KMS-11 (cell line): Measurements from ENCODE around the gene TMEM219.

Experiments
- H2AFZ ChIP-seq: fragments of 200-600 bp; sonication (generic); 2 replicates; pipeline ENCODE4 v1.6.1; 2016; ENCODE audit warnings: antibody characterized with exemption, mixed run types, low read depth
- H3K27ac ChIP-seq: fragments of 200-600 bp; sonication (generic); 2 replicates; pipeline ENCODE4 v1.6.1; 2016; ENCODE audit warnings: mild to moderate bottlenecking, mixed run types
- H3K27me3 ChIP-seq: fragments of 200-600 bp; sonication (generic); 2 replicates; pipeline ENCODE4 v1.6.1; 2017; ENCODE audit warnings: mild to moderate bottlenecking, low read depth, mixed run types, moderate library complexity; ENCODE audit not compliant: insufficient read depth
- H3K36me3 ChIP-seq: fragments of 200-600 bp; sonication (generic); 2 replicates; pipeline ENCODE4 v1.6.1; 2017; ENCODE audit warnings: mild to moderate bottlenecking, mixed run types; ENCODE audit not compliant: insufficient read depth
- H3K4me1 ChIP-seq: fragments of 200-600 bp; sonication (generic); 2 replicates; pipeline ENCODE4 v1.6.1; 2016; ENCODE audit warnings: mild to moderate bottlenecking, low read depth, mixed run types; ENCODE audit not compliant: poor library complexity, severe bottlenecking
- H3K4me2 ChIP-seq: fragments of 200-600 bp; sonication (generic); 2 replicates; pipeline ENCODE4 v1.7.0; 2016; ENCODE audit warnings: mild to moderate bottlenecking, mixed run types
- H3K4me3 ChIP-seq: fragments of 200-600 bp; sonication (generic); IDR thresholded peaks from 2 replicates; pipeline ENCODE4 v1.6.1; 2017; ENCODE audit warnings: low read depth, low read length, mixed read lengths; ENCODE audit not compliant: insufficient read depth
- H3K79me2 ChIP-seq: fragments of 200-600 bp; sonication (generic); 2 replicates; pipeline ENCODE4 v1.6.1; 2016; ENCODE audit warnings: low read depth, mixed run types; ENCODE audit not compliant: insufficient read depth
- H3K9ac ChIP-seq: fragments of 200-600 bp; sonication (generic); 2 replicates; pipeline ENCODE4 v1.6.1; 2016; ENCODE audit warnings: mild to moderate bottlenecking, mixed run types
- H4K20me1 ChIP-seq: fragments of 200-600 bp; sonication (generic); 2 replicates; pipeline ENCODE4 v1.6.1; 2016; ENCODE audit warnings: mild to moderate bottlenecking, mixed run types; ENCODE audit not compliant: insufficient read depth
- TF ChIP-seq, protein P1 (sequence below): fragments of 200-600 bp; sonication (generic); conservative IDR thresholded peaks from 2 replicates; pipeline ENCODE4 v1.6.1; 2017; ENCODE audit warnings: low read depth, mild to moderate bottlenecking, antibody characterized with exemption, low read length, moderate library complexity, mixed read lengths

TMEM219 gene

GRCh38 chr16:30007378-30007895, 45.6 kb downstream of the TMEM219 start:
- no peak overlapping the region for H3K9ac ChIP-seq
- H3K79me2 ChIP-seq = no peaks in the 10 kb centered on the region
- H3K4me3 ChIP-seq = no peak overlapping the region
- no peaks in the 10 kb centered on the region for H3K4me1 ChIP-seq
- no peak overlapping the region for H3K4me2 ChIP-seq
- peaks cover 27% of the 10 kb centered on the region for H3K27me3 ChIP-seq
- no peak overlapping the region for H3K27ac ChIP-seq
- no peak overlapping the region for H2AFZ ChIP-seq
- H3K36me3 ChIP-seq = no peaks in the 10 kb centered on the region
- no peaks in the 10 kb centered on the region for H4K20me1 ChIP-seq
- TF ChIP-seq, protein P1, sequence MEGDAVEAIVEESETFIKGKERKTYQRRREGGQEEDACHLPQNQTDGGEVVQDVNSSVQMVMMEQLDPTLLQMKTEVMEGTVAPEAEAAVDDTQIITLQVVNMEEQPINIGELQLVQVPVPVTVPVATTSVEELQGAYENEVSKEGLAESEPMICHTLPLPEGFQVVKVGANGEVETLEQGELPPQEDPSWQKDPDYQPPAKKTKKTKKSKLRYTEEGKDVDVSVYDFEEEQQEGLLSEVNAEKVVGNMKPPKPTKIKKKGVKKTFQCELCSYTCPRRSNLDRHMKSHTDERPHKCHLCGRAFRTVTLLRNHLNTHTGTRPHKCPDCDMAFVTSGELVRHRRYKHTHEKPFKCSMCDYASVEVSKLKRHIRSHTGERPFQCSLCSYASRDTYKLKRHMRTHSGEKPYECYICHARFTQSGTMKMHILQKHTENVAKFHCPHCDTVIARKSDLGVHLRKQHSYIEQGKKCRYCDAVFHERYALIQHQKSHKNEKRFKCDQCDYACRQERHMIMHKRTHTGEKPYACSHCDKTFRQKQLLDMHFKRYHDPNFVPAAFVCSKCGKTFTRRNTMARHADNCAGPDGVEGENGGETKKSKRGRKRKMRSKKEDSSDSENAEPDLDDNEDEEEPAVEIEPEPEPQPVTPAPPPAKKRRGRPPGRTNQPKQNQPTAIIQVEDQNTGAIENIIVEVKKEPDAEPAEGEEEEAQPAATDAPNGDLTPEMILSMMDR = no peak

GRCh38 chr16:30009085-30009862, 47.4 kb downstream of the TMEM219 start:
- Histone ChIP-seq H3K27me3 (peaks cover 28% of the 10 kb centered on the region), H3K36me3 (no peaks in the 10 kb centered on the region), H2AFZ (no peak overlapping the region), H3K9ac (no peak overlapping the region), H3K79me2 (no peaks in the 10 kb centered on the region), H3K4me2 (no peak overlapping the region), H3K4me3 (no peak overlapping the region), H3K27ac (no peak overlapping the region), H4K20me1 (no peaks in the 10 kb centered on the region), H3K4me1 (no peaks in the 10 kb centered on the region)
- TF ChIP-seq, protein P1 = no peak

GRCh38 chr16:30009990-30010843, 48.3 kb downstream of the TMEM219 start:
- Histone ChIP-seq H3K36me3 (no peaks in the 10 kb centered on the region), H4K20me1 (no peaks in the 10 kb centered on the region), H3K9ac (no peak overlapping the region), H3K4me2 (peak overlapping the region; percentile 42; the same call in 1 of the 2 replicates), H3K4me3 (no peak overlapping the region), H3K27ac (no peak overlapping the region), H3K4me1 (no peaks in the 10 kb centered on the region), H3K79me2 (no peaks in the 10 kb centered on the region), H3K27me3 (peaks cover 31% of the 10 kb centered on the region), H2AFZ (peak overlapping the region; percentile 19; the same call in 1 of the 2 replicates)
- TF ChIP-seq, protein P1 = no peak

DNA sequence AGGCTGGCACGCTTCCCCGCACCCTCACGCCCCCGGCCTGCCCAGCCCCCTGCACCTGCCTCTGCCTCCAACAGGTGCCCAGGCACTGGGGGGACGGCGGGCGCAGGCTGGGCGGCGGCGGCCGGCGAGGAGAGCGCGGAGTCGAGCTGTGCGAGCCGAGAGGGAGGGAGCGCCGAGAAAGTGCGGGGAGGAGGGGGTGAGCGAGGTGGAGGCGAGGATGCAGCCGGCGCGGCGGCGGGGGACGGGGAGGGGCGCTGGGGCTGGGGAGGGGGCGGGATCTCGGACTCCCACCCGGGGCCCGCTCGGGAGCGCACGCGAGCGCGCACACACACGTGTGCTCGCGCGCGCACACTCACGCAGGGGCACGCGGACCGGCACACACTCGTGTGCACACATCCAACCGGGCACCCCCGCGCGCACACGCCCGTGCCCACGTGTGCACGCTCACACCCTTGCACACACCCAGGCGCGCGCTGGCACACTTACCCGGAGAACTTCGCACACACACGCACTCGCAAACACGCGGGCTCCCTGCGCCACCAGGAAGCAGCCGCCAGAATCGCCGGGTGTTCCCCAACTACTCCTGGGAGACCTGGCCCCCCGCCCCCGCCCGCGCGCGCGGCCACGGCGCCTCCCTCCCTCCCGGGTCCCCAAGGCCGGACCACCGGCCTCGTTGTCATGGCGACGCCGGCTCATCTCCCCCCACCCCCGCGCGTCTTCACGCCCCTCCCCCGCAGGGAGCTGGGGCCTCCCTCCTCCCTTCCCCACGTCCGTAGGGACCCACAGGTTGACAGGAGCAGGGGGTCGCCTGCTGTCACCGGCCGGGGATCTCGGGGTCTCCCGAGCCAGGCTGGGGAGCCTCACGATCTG, 49.2 kb downstream of the TMEM219 start, which contains the start of gene DOC2A:
TSS of gene DOC2A (minus strand) at position 184 of the 870 bp plus-strand sequence. CDS start 805 bp downstream, outside the sequence.
- no peaks in the 10 kb centered on the region for H3K4me1 ChIP-seq
- H3K27me3 ChIP-seq = peaks cover 31% of the 10 kb centered on the region
- H2AFZ ChIP-seq = peak within 1 kb of the TSS; percentile 57
- H3K4me2 ChIP-seq = peak within 1 kb of the TSS; percentile 42; the same call in 1 of the 2 replicates
- H4K20me1 ChIP-seq = no peaks in the 10 kb centered on the region
- no peak within 1 kb of the TSS for H3K27ac ChIP-seq
- H3K79me2 ChIP-seq = no peaks in the 10 kb centered on the region
- H3K9ac ChIP-seq = no peak within 1 kb of the TSS
- H3K4me3 ChIP-seq = no peak within 1 kb of the TSS
- H3K36me3 ChIP-seq = no peaks in the 10 kb centered on the region
- TF ChIP-seq, protein P1 = no peak
